CD4-positive, CD25-positive, alpha-beta regulatory T cell (primary cell): ENCODE results near the gene STRADA. TPM values are rescaled to one million over a fixed set of nuclear protein-coding genes. Genes with fewer than 3 reads are reported as not detected.
A peak's percentile ranks its signal among the peaks of the same experiment; 100 is the strongest.

Source experiments
- ATAC-seq, 2 donors: fragments of 150-1000 bp; cut with Tn5 transposase; one replicate each; pipeline ENCODE4 v1.10.0; 2021; ENCODE audit warnings: low read depth in 2 of 2, moderate number of reproducible peaks in 2 of 2, moderate library complexity in 1 of 2
- DNase-seq, 3 donors: peaks; one replicate each; pipeline versions ENCODE4 v3.0.0 to v3.0.0-alpha.2; 2012 to 2022; ENCODE audit warnings: mixed read lengths in 1 of 3
- H3K27ac ChIP-seq: one replicate; pipeline ENCODE4 v1.7.0; 2013; ENCODE audit warnings: mild to moderate bottlenecking, low read length; ENCODE audit not compliant: insufficient read depth, poor library complexity, severe bottlenecking
- H3K27me3 ChIP-seq: one replicate; pipeline ENCODE4 v1.7.0; 2013; ENCODE audit warnings: low read length; ENCODE audit not compliant: control insufficient read depth, insufficient read depth
- H3K36me3 ChIP-seq: one replicate; pipeline ENCODE4 v1.7.0; 2013; ENCODE audit warnings: mild to moderate bottlenecking, low read length, moderate library complexity; ENCODE audit not compliant: control insufficient read depth, insufficient read depth
- H3K4me1 ChIP-seq: 2 replicates; pipeline ENCODE4 v1.7.0; 2013; ENCODE audit warnings: mild to moderate bottlenecking, low read length; ENCODE audit not compliant: insufficient read depth, control insufficient read depth, poor library complexity, severe bottlenecking
- H3K4me3 ChIP-seq: one replicate; pipeline ENCODE4 v1.7.0; 2013; ENCODE audit warnings: low read depth, mild to moderate bottlenecking, low read length, moderate library complexity
- H3K9me3 ChIP-seq, 2 experiments: 1 replicate in 1 of 2; 2 replicates in 1 of 2; pipeline ENCODE4 v1.7.0; 2013; ENCODE audit warnings: low read length in 2 of 2, mild to moderate bottlenecking in 1 of 2, moderate library complexity in 1 of 2; ENCODE audit not compliant: control insufficient read depth in 2 of 2
- H3K27ac Mint-ChIP-seq, 3 donors: one replicate each; pipeline ENCODE4 v1.8.0; 2020 to 2022; ENCODE audit warnings: mild to moderate bottlenecking in 3 of 3, mixed read lengths in 3 of 3, moderate library complexity in 2 of 3
- H3K27me3 Mint-ChIP-seq: one replicate; pipeline ENCODE4 v1.8.0; 2022; ENCODE audit warnings: mild to moderate bottlenecking, mixed read lengths
- H3K36me3 Mint-ChIP-seq: one replicate; pipeline ENCODE4 v1.8.0; 2020; ENCODE audit warnings: mixed read lengths
- H3K4me1 Mint-ChIP-seq, 4 donors: one replicate each; pipeline ENCODE4 v1.8.0; 2020 to 2022; ENCODE audit warnings: mixed read lengths in 4 of 4, mild to moderate bottlenecking in 1 of 4
- H3K4me3 Mint-ChIP-seq, 4 donors: one replicate each; pipeline ENCODE4 v1.8.0; 2020 to 2022; ENCODE audit warnings: mild to moderate bottlenecking in 4 of 4, mixed read lengths in 4 of 4, moderate library complexity in 3 of 4
- H3K9me3 Mint-ChIP-seq, 7 donors: one replicate each; pipeline ENCODE4 v1.8.0; 2020 to 2022; ENCODE audit warnings: mixed read lengths in 7 of 7, mild to moderate bottlenecking in 3 of 7, moderate library complexity in 2 of 7
- polyA plus RNA-seq, 4 donors: library from polyadenylated mRNA; unstranded; fragments of 300-500 nt; fragmentation: Illumina TruSeq; gene quantifications; one replicate each; pipeline ENCODE4 v1.2.3, GENCODE V29; 2021
- total RNA-seq: library from RNA; stranded (reverse); gene quantifications from one replicate; pipeline ENCODE4 v1.2.3, GENCODE V29; 2022

Gene STRADA
- total RNA-seq, result 47.8 TPM
- 10 to 100 TPM; 20.0 to 31.9 (median 22.2) TPM for polyA plus RNA-seq

DNA sequence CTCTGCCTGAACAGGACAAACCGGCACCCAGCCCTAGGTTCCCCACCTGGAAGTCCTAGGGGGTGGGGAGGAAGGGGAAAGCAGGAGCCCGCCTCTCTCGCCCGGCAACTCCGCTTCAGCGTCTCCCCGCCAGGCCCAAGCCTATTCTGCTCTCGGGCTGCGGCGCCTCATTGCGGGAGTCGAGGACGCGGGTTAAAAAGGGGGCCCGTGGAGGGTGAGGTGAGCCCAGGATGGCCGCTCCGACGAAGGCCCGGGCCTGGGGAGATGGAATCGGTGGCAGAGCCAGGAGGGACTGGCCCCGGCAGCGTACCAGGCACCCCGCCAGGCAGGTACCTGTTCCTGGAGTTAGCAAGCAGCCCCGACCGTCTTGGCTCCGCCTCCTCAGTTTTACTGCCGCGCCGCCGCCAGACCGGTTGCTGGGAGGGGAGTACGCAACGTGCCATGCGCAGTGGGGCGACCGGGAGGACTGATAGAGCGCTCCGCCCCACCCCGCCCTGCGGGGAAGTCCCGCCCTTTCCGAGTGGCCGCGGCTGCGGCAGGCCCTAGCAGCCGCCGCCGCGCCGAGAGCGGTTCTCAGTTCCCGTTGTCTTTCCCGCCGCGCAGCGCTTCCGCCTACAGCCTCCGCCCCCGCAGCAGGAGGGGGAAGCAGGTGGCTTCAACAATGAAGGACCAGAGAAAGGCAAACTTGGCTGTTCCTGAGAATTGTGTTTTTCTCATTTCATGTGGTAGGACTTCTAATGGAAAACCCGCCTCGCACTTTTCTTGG lies at the start of gene STRADA:
STRADA (minus strand) TSS at position 392 of the 766 bp plus-strand sequence. CDS start 13,430 bp downstream, outside the sequence.
- H3K4me1 ChIP-seq, result peaks cover 24% of the 10 kb centered on the region
- Mint-ChIP-seq H3K27ac (peak within 1 kb of the TSS; percentile 87 to 97 (median 95)), H3K27me3 (no peaks in the 10 kb centered on the region), H3K9me3 (no peaks in the 10 kb centered on the region), H3K4me1 (peaks cover 13 to 29% (median 16%) of the 10 kb centered on the region in 4 donors), H3K36me3 (peaks cover 9% of the 10 kb centered on the region), H3K4me3 (peak within 1 kb of the TSS; percentile 80 to 97 (median 90))
- peaks cover 6% of the 10 kb centered on the region for H3K36me3 ChIP-seq
- peak within 1 kb of the TSS; percentile 92 for H3K4me3 ChIP-seq
- DNase-seq (peak; percentile 98 to 99 (median 98)), ATAC-seq (peak; percentile 88 to 94)
- H3K27ac ChIP-seq, result peak within 1 kb of the TSS; percentile 86
- H3K9me3 ChIP-seq, result no peaks in the 10 kb centered on the region
- no peaks in the 10 kb centered on the region for H3K27me3 ChIP-seq

GRCh38 chr17:63790057-63790456 lies 48.5 kb upstream of the STRADA start:
- ATAC-seq (no peak), DNase-seq (no peak)
- Histone ChIP-seq H3K27ac (no peak overlapping the region), H3K36me3 (peaks cover 73% of the 10 kb centered on the region), H3K4me3 (no peak overlapping the region), H3K9me3 (no peaks in the 10 kb centered on the region), H3K27me3 (no peaks in the 10 kb centered on the region), H3K4me1 (no peaks in the 10 kb centered on the region)
- Mint-ChIP-seq H3K9me3 (no peaks in the 10 kb centered on the region), H3K4me3 (peak overlapping the region in 1 of 4 donors; percentile 27), H3K4me1 (peaks cover 7 to 23% (median 10%) of the 10 kb centered on the region in 4 donors), H3K27ac (no peak overlapping the region), H3K27me3 (no peaks in the 10 kb centered on the region), H3K36me3 (peaks cover 20% of the 10 kb centered on the region)

- Histone ChIP-seq H3K9me3 (no peaks in the 10 kb centered on the region), H3K27me3 (no peaks in the 10 kb centered on the region), H3K27ac (no peak overlapping the region), H3K4me3 (no peak overlapping the region), H3K36me3 (peaks cover 55% of the 10 kb centered on the region), H3K4me1 (no peaks in the 10 kb centered on the region)
- Mint-ChIP-seq H3K9me3 (no peaks in the 10 kb centered on the region), H3K27me3 (no peaks in the 10 kb centered on the region), H3K27ac (no peak overlapping the region), H3K4me3 (no peak overlapping the region), H3K36me3 (peaks cover 13% of the 10 kb centered on the region), H3K4me1 (peaks cover 12 to 43% (median 25%) of the 10 kb centered on the region in 4 donors)
- ATAC-seq (no peak), DNase-seq (no peak)
These were observed 45.5 kb upstream of the STRADA start for GRCh38 chr17:63786971-63787711.

DNA sequence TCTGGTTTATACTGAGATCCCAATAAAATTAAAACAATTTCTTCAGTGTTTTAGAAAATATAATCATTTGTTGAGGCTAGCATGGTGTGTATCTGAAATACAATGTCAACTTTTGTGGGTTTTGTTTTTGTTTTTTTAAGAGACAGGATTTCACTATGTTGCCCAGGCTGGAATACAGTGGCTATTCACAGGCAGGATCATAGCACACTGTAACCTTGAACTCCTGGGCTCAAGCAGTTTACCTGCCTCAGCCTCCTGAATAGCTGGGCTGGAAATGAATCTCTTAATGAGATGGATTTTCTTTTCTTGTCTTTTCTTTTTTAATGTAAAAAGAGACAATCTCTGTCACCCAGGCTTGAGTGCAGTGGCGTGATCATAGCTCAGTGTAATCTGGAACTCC lies 44.5 kb upstream of the STRADA start:
- DNase-seq (no peak), ATAC-seq (no peak)
- Mint-ChIP-seq H3K36me3 (peaks cover 16% of the 10 kb centered on the region), H3K4me3 (no peak overlapping the region), H3K9me3 (no peaks in the 10 kb centered on the region), H3K4me1 (peaks cover 12 to 50% (median 28%) of the 10 kb centered on the region in 4 donors), H3K27me3 (no peaks in the 10 kb centered on the region), H3K27ac (peak overlapping the region in 2 of 3 donors; percentile 14 to 58)
- H3K27me3 ChIP-seq, result no peaks in the 10 kb centered on the region
- H3K27ac ChIP-seq, result no peak overlapping the region
- no peaks in the 10 kb centered on the region for H3K4me1 ChIP-seq
- no peaks in the 10 kb centered on the region for H3K9me3 ChIP-seq
- no peak overlapping the region for H3K4me3 ChIP-seq
- H3K36me3 ChIP-seq, result peaks cover 49% of the 10 kb centered on the region

DNA sequence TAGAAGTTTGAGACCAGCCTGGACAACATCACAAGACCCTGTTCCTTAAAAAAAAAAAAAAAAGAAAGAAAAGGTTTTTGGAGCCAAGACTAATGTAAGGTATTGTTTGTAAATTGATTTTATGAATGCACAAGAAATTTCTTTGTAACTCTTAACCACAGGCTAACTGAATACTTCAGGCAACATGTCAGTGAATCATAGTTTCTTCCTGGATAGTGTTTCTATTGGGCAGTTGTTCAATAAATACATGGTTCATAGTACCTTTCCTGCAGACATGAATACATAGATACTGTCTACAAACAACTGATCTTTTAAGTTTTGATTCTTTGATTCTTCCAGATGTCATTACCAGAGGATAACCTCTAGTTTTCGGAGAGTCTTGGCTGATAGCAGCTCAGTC lies 44.0 kb upstream of the STRADA start:
- Mint-ChIP-seq H3K4me1 (peaks cover 12 to 53% (median 33%) of the 10 kb centered on the region in 4 donors), H3K27me3 (no peaks in the 10 kb centered on the region), H3K27ac (peak overlapping the region in 2 of 3 donors; percentile 47 to 58), H3K4me3 (no peak overlapping the region), H3K9me3 (no peaks in the 10 kb centered on the region), H3K36me3 (peaks cover 16% of the 10 kb centered on the region)
- H3K4me1 ChIP-seq, result no peaks in the 10 kb centered on the region
- no peak for DNase-seq
- no peak overlapping the region for H3K27ac ChIP-seq
- no peaks in the 10 kb centered on the region for H3K9me3 ChIP-seq
- no peaks in the 10 kb centered on the region for H3K27me3 ChIP-seq
- H3K4me3 ChIP-seq, result no peak overlapping the region
- H3K36me3 ChIP-seq, result peaks cover 51% of the 10 kb centered on the region
- ATAC-seq, result no peak

DNA sequence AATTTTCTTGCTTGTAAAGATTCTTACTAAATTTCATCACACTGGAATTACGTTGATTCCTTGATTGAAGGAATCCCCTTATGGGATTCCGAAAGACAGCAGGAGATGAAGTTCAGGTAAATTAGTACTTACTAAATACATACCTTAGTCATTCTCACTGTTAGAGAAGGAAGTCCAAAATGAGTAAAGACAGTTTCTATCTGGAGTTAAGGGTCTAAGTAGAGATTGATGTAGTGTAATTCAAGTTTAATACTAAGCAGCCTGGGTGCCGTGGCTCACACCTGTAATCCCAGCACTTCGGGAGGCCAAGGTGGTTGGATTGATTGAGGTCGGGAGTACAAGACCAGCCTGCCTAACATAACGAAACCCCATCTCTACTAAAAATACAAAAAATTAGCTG lies 41.9 kb upstream of the STRADA start:
- Mint-ChIP-seq H3K4me1 (peaks cover 17 to 68% (median 47%) of the 10 kb centered on the region in 4 donors), H3K4me3 (peak overlapping the region in 1 of 4 donors; percentile 1), H3K27me3 (no peaks in the 10 kb centered on the region), H3K9me3 (no peaks in the 10 kb centered on the region), H3K36me3 (peaks cover 18% of the 10 kb centered on the region), H3K27ac (peak overlapping the region in 2 of 3 donors; percentile 38 to 69)
- no peak overlapping the region for H3K27ac ChIP-seq
- H3K36me3 ChIP-seq, result peaks cover 48% of the 10 kb centered on the region
- no peaks in the 10 kb centered on the region for H3K27me3 ChIP-seq
- DNase-seq (no peak), ATAC-seq (no peak)
- H3K4me1 ChIP-seq, result peaks cover 8% of the 10 kb centered on the region
- no peaks in the 10 kb centered on the region for H3K9me3 ChIP-seq
- H3K4me3 ChIP-seq, result no peak overlapping the region

GRCh38 chr17:63780928-63781327 lies 39.3 kb upstream of the STRADA start:
- Histone ChIP-seq H3K4me3 (no peak overlapping the region), H3K36me3 (peaks cover 35% of the 10 kb centered on the region), H3K9me3 (no peaks in the 10 kb centered on the region), H3K4me1 (peaks cover 30% of the 10 kb centered on the region), H3K27ac (no peak overlapping the region), H3K27me3 (no peaks in the 10 kb centered on the region)
- no peaks in the 10 kb centered on the region for H3K27me3 Mint-ChIP-seq
- ATAC-seq, result no peak
- peaks cover 20% of the 10 kb centered on the region for H3K36me3 Mint-ChIP-seq
- no peaks in the 10 kb centered on the region for H3K9me3 Mint-ChIP-seq
- DNase-seq, result no peak
- peak overlapping the region in 1 of 3 donors; percentile 78 for H3K27ac Mint-ChIP-seq
- peaks cover 21 to 91% (median 65%) of the 10 kb centered on the region in 4 donors for H3K4me1 Mint-ChIP-seq
- H3K4me3 Mint-ChIP-seq, result peak overlapping the region in 1 of 4 donors; percentile 42
